OCI-LY7 (cell line): ENCODE measurements around the gene OTOG. TPM values are rescaled to one million over a fixed set of nuclear protein-coding genes. Genes with fewer than 3 reads are reported as not detected.

Source experiments
- BruUV-seq: library from RNA; stranded (reverse); fragments of 400-500 nt; replicated peaks from 2 replicates; lab custom pipeline; 2021; lab: Mats Ljungman, UMichigan
- CTCF ChIA-PET: fragments of 300-600 bp; sonication (Branson Sonifier 250); formaldehyde crosslinking; loops from one replicate; lab custom pipeline; 2022; ENCODE audit warnings: antibody characterized with exemption; ENCODE audit not compliant: unreplicated experiment; lab: Charles Lee
- POLR2A ChIA-PET: fragments of 300-600 bp; sonication (Branson Sonifier 250); formaldehyde crosslinking; loops from one replicate; lab custom pipeline; 2022; ENCODE audit warnings: antibody characterized with exemption; lab: Charles Lee
- DNase-seq: peaks from one replicate; pipeline ENCODE4 v3.0.0-alpha.2; 2015; ENCODE audit warnings: low spot score
- H2AFZ ChIP-seq: fragments of 200-600 bp; sonication (generic), shearing (Covaris generic); 2 replicates; pipeline ENCODE4 v1.6.1; 2014; ENCODE audit warnings: mild to moderate bottlenecking, antibody characterized with exemption, low read length, moderate library complexity
- H3K27ac ChIP-seq: fragments of 200-600 bp; sonication (generic); 2 replicates; pipeline ENCODE4 v1.5.1; 2014; ENCODE audit warnings: mixed run types, low read depth, mild to moderate bottlenecking, moderate library complexity, low read length, inconsistent platforms; ENCODE audit not compliant: poor library complexity, severe bottlenecking
- H3K36me3 ChIP-seq: fragments of 200-600 bp; sonication (generic); 2 replicates; pipeline ENCODE4 v1.6.1; 2014; ENCODE audit warnings: mild to moderate bottlenecking, antibody characterized with exemption, low read length, moderate library complexity, mixed read lengths; ENCODE audit not compliant: insufficient read depth
- H3K4me1 ChIP-seq: fragments of 200-600 bp; sonication (generic); 2 replicates; pipeline ENCODE4 v1.5.1; 2014; ENCODE audit warnings: mild to moderate bottlenecking, low read length; ENCODE audit not compliant: insufficient read depth, poor library complexity, severe bottlenecking
- H3K4me2 ChIP-seq: fragments of 200-600 bp; sonication (generic); 2 replicates; pipeline ENCODE4 v1.6.1; 2014; ENCODE audit warnings: mild to moderate bottlenecking, low read length
- H3K4me3 ChIP-seq: fragments of 200-600 bp; sonication (generic); 2 replicates; pipeline ENCODE4 v1.5.1; 2014; ENCODE audit warnings: mild to moderate bottlenecking, low read depth, low read length; ENCODE audit not compliant: poor library complexity, severe bottlenecking
- H3K79me2 ChIP-seq: fragments of 200-600 bp; sonication (generic); 2 replicates; pipeline ENCODE4 v1.6.1; 2016; ENCODE audit warnings: low read depth, mild to moderate bottlenecking, low read length, moderate library complexity, mixed read lengths; ENCODE audit not compliant: insufficient read depth
- H3K9me2 ChIP-seq: fragments of 200-600 bp; sonication (generic); 2 replicates; pipeline ENCODE4 v1.6.1; 2016; ENCODE audit warnings: mild to moderate bottlenecking, low read length, mixed read lengths; ENCODE audit not compliant: insufficient read depth
- H3K9me3 ChIP-seq: fragments of 200-600 bp; sonication (generic); 2 replicates; pipeline ENCODE4 v1.6.1; 2014; ENCODE audit warnings: mild to moderate bottlenecking, mixed run types, low read length, mixed read lengths
- H4K20me1 ChIP-seq: fragments of 200-600 bp; sonication (generic); 2 replicates; pipeline ENCODE4 v1.6.1; 2014; ENCODE audit warnings: mild to moderate bottlenecking, antibody characterized with exemption, low read length, moderate library complexity, mixed read lengths; ENCODE audit not compliant: insufficient read depth
- EZH2phosphoT487 ChIP-seq: fragments of 200-600 bp; sonication (generic); IDR thresholded peaks from 2 replicates; pipeline ENCODE4 v1.6.1; 2018; ENCODE audit warnings: low read depth, borderline replicate concordance, mild to moderate bottlenecking, mixed run types, antibody characterized with exemption, low read length, moderate library complexity, mixed read lengths
- intact Hi-C: fragments of 100-400 bp; cut with micrococcal nuclease; formaldehyde crosslinking; loops from one replicate; pipeline ENCODE4 v1.10.0; 2022; ENCODE audit not compliant: unreplicated experiment
- total RNA-seq, 2 experiments: library from RNA; depleted of rRNA in 1 of 2; stranded (reverse); fragments of >200 nt in 1 of 2; shearing (Covaris generic) in 1 of 2; gene quantifications; 2 replicates each; pipeline ENCODE4 v1.2.3, GENCODE V29; 2014 to 2022
- TF ChIP-seq, protein P1 (sequence below): fragments of 200-600 bp; sonication (generic); conservative IDR thresholded peaks from 2 replicates; pipeline ENCODE4 v1.5.1; 2014; ENCODE audit warnings: mild to moderate bottlenecking, antibody characterized with exemption, low read length, moderate library complexity, mixed read lengths

OTOG gene
- total RNA-seq, 2 experiments from 2014 or later: not detected

DNA sequence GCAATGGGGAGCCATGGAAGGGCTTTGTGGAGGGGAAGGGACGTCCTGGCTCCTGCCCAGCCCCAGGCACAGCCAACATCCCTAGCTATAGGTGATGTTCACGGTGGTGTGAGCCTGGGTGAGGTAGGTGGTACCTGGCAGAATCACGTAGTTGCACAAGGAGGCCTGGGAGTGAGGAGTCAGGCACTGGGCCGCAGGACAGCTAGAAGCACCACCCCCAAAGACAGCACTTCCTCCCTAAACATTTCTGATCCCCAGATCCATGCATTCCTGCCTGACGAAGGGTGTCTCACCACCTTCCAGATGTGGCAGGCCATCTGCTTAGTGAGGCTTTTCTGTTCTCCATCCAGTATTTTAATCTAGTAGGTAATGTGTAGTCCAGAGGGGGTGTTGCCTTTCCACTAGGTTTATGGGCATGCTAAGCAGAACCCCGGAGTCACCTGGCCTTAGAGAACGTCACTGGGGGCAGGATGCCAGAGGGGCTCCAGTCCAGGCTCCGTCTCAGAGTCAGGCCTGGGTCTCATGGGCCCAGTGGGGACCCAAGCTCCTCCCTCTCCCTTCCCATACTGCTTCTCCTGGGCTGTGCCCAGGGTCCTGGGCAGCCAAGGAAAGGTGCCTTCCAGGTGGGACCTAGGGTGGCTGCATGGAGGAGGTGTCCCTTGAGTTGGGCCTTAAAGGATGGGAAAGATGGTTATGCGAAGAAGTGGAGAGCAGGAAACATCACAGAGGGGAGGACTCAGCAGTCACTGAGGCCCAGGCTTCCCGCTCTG is 56.2 kb downstream of the OTOG start:
- CTCF ChIA-PET: no interaction called here
- no peak for TF ChIP-seq EZH2phosphoT487
- TF ChIP-seq, protein P1, sequence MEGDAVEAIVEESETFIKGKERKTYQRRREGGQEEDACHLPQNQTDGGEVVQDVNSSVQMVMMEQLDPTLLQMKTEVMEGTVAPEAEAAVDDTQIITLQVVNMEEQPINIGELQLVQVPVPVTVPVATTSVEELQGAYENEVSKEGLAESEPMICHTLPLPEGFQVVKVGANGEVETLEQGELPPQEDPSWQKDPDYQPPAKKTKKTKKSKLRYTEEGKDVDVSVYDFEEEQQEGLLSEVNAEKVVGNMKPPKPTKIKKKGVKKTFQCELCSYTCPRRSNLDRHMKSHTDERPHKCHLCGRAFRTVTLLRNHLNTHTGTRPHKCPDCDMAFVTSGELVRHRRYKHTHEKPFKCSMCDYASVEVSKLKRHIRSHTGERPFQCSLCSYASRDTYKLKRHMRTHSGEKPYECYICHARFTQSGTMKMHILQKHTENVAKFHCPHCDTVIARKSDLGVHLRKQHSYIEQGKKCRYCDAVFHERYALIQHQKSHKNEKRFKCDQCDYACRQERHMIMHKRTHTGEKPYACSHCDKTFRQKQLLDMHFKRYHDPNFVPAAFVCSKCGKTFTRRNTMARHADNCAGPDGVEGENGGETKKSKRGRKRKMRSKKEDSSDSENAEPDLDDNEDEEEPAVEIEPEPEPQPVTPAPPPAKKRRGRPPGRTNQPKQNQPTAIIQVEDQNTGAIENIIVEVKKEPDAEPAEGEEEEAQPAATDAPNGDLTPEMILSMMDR: no peak

DNA sequence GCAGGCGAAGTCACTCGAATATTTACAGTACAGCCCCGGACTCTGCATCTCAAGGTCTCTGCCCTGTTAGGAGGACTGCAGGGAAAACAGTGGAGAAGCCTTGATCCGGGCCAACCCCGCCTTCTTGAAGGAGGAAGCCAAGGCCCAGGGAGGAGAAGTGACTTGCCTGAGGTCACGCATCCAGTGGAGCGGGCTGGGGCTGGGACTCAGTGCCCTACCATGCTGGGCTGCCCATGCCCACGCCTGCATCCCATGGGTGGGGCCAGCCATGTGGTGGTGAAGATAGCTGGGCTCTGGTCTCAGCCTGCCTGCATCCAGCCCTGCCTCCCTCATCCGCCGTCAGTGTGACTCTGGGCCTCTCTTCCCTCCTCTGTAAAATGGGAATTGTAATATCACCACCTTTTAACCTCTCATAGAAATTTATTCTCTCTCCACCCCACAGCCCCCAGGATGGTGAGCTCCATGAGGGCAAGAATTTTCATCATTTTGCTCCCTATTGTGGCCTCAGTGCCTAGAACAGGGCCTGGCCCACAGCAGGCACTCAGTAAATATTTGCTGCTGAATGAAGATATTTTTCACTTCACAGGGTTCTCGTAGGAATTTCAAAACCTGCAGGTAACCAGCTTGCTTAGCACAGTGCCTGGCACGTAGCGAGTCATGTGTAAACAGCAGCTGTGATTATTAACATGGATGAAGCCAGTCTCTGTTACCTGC is 57.3 kb downstream of the OTOG start:
- TF ChIP-seq, protein P1: no peak
- no peak for TF ChIP-seq EZH2phosphoT487
- H3K4me3 ChIP-seq: no peak overlapping the region
- H3K27ac ChIP-seq: no peak overlapping the region
- BruUV-seq: no TSS peak
- ChIA-PET POLR2A (no interaction called here), CTCF (no interaction called here)
- no peak for DNase-seq
- no peaks in the 10 kb centered on the region for H4K20me1 ChIP-seq
- no peaks in the 10 kb centered on the region for H3K4me1 ChIP-seq
- no peaks in the 10 kb centered on the region for H3K9me3 ChIP-seq
- no peak overlapping the region for H3K4me2 ChIP-seq
- intact Hi-C loops: no loop called here
- no peaks in the 10 kb centered on the region for H3K9me2 ChIP-seq
- H3K79me2 ChIP-seq: no peaks in the 10 kb centered on the region
- H3K36me3 ChIP-seq: no peaks in the 10 kb centered on the region
- H2AFZ ChIP-seq: no peak overlapping the region

More for the DNA sequence above, 56.2 kb downstream of the OTOG start:
- no peak for DNase-seq
- Histone ChIP-seq H3K4me1 (no peaks in the 10 kb centered on the region), H2AFZ (no peak overlapping the region), H3K4me2 (no peak overlapping the region), H3K9me2 (no peaks in the 10 kb centered on the region), H3K4me3 (no peak overlapping the region), H3K27ac (no peak overlapping the region), H3K9me3 (no peaks in the 10 kb centered on the region), H4K20me1 (no peaks in the 10 kb centered on the region), H3K79me2 (no peaks in the 10 kb centered on the region), H3K36me3 (no peaks in the 10 kb centered on the region)
- intact Hi-C loops: no loop called here
- BruUV-seq: no TSS peak
- POLR2A ChIA-PET: no interaction called here

DNA sequence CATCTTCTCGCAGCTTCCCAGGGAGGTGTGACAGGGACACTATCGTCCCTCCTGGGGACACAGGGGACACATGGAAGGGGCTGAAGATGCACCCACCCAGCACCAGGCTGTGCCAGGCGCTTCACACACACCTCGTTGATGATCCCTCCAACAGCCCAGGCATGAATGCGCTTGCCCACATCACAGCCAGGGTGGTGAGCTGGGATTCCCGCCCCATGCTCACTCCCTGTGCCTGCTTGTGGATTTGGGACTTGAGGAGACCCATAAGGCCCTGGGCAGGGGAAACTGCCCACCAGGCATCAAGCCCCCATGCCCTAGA is 57.8 kb downstream of the OTOG start:
- Histone ChIP-seq H3K9me2 (no peaks in the 10 kb centered on the region), H3K9me3 (no peaks in the 10 kb centered on the region), H3K4me1 (no peaks in the 10 kb centered on the region), H2AFZ (no peak overlapping the region), H3K36me3 (no peaks in the 10 kb centered on the region), H3K27ac (no peak overlapping the region), H3K79me2 (no peaks in the 10 kb centered on the region), H3K4me2 (no peak overlapping the region), H4K20me1 (no peaks in the 10 kb centered on the region), H3K4me3 (no peak overlapping the region)
- intact Hi-C loops: no loop called here
- POLR2A ChIA-PET: interaction anchor here (0.6 kb wide), 1 partner anchor 19 kb away, joined by 3 read pairs; no protein-coding TSS in a partner anchor
- TF ChIP-seq EZH2phosphoT487: no peak
- TF ChIP-seq, protein P1: no peak
- BruUV-seq: no TSS peak
- DNase-seq: no peak
- CTCF ChIA-PET: no interaction called here
